ENCODE results near the gene IL19.

The IL19 gene

DNA sequence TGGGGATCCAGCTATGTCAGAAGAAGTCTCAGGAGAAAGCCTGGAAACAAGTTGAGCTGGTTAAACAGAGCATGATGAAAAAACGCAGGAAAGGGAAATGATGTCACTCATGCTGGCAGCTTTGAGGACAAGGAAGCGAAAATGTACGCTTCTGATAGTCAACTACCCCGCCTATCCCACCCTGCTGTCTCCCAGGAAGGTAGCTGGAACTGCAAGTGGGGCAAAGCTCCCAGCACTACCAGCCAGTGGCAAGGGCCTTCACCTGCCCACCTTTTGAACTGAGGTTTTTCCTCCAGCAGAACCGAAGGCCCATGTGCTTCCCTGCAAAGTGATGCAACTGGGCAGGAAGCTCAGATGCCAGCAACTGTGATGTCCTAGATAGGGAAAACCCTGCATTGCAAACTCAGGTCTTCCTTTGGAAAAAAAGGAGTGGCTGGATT lies 88.5 kb downstream of the IL19 start:
- no peak for DNase-seq (ENCODE audit: low read depth)

DNA sequence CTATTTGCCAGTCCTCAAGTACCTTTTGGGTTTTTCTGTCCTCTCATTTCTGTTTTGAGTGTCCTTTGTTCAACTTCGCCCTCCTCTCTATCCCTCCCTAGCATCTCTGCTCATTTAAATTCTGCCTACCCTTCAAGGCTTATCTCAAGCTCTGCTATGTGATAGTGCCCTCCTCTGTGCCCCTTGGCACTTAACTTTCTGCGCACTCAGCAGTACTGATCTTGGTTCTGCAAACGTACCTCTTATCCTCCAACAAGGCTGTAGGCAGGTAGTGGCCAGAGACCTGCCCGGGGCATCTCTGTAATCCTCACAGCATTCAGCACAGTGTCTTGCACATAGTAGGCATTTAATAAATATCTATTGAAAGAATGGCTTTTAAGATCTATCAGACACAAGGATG lies 89.6 kb downstream of the IL19 start:
- DNase-seq (ENCODE audit: low read depth): no peak

- no peak for DNase-seq (ENCODE audit: low read depth)
These were observed 92.7 kb downstream of the IL19 start for GRCh38 chr1:206863266-206863665.

GRCh38 chr1:206864939-206865671 lies 94.5 kb downstream of the IL19 start, which contains the start of gene IL20:
IL20 (plus strand) TSS chr1:206865623; CDS start chr1:206865853, 230 bp downstream.
- peak; percentile 75 for DNase-seq (ENCODE audit: low read depth)

DNA sequence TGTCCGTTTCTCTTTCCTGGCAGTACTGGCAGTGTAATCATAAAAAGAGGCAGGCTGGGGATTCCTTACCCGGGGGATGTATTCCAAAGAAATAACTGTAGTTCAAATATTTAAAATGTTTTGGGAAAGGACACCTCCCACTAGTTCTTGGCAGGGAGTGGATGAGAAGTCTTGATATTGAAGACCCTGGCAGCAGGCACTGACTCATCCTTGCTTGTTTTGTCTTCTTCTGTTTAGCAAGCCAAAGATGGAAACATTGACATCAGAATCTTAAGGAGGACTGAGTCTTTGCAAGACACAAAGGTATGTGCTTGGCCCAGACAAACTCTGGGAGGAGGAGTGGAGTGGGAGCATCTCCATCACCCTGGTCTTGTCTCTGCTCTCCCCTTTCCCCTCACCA lies 95.5 kb downstream of the IL19 start:
- DNase-seq (ENCODE audit: low read depth): no peak

DNA sequence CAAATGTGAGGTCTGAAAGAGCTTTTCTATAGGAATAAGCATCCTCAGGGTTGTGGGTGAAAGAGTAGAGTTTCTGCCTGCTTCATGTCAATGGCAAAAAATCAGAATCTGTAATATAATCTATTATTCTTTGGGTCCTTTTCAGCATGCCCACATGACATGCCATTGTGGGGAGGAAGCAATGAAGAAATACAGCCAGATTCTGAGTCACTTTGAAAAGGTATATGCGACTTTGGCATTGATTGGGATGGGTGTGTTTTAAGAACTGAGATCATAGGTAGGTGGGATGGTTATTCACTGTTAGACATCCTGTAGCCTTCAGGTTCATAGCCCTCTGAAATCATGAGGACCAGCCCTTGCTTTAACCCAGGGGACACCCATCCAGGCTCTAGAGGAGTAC lies 96.7 kb downstream of the IL19 start:
- DNase-seq (ENCODE audit: low read depth): no peak

DNA sequence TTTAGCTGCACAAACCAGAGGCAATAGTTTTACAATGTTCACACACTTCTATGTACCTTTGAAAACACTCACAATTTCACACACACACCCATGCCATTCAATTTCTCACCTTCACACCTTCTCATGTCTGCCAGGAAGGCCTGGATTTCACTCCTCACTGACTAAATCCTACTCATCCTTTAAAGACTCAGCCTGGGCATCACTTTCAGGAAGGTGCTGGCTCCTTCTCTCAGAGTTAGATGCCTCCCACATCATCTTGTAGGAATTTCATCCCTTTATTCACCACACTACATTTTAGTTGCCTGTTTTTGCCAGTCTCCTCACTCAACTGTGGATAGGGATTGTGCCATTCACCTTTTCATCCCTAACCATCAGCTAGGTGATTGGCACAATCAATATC lies 97.1 kb downstream of the IL19 start:
- DNase-seq (ENCODE audit: low read depth): no peak

GRCh38 chr1:206868264-206868663 lies 97.7 kb downstream of the IL19 start:
- DNase-seq (ENCODE audit: low read depth): no peak

GRCh38 chr1:206872139-206872538 lies 101.6 kb downstream of the IL19 start:
- no peak for DNase-seq (ENCODE audit: low read depth)

- no peak for DNase-seq (ENCODE audit: low read depth)
These were observed 103.1 kb downstream of the IL19 start for GRCh38 chr1:206873603-206874188.

- DNase-seq (ENCODE audit: low read depth): no peak
These were observed 105.3 kb downstream of the IL19 start for GRCh38 chr1:206875752-206876377.

- DNase-seq (ENCODE audit: low read depth): no peak
These were observed 107.9 kb downstream of the IL19 start for GRCh38 chr1:206878456-206878855.

- DNase-seq (ENCODE audit: low read depth): no peak
These were observed 109.7 kb downstream of the IL19 start for GRCh38 chr1:206880314-206880713.

DNA sequence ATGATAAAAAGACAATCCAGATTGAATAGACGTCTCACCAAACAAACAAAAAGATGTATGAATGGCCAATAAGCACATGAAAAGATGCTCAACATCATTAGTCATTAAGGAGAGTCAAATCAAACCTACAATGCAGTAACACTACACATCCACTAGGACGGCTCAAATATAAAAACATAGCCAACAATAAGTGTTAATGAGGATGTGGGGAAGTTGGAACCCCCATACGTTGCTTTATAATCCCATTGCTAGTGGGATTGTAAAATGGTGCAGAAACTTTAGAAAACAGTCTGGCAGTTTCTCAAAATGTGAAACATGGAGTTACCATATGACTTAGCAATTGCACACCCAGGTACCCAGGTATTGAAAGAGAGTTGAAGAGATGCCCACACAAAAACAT lies 112.0 kb downstream of the IL19 start:
- DNase-seq (ENCODE audit: low read depth): no peak

DNA sequence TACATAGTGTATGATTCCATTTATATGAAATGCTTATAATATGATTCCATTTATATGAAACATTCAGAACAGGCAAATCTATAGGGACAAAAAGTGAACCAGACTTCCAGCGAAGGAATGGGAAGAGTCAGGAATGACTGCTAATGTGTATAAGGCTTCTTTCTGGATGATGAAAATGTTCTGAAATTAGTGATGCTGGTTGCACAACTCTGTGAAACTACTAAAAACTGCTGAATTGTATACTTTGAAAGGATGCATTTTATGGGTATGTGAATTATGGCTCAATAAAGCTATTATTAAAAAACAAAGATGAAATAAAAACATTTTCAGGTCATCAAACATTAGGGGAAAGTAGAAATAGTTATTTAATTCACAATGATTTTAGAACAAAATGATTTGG lies 112.6 kb downstream of the IL19 start:
- DNase-seq (ENCODE audit: low read depth): no peak

- no peak for DNase-seq (ENCODE audit: low read depth)
These were observed 113.3 kb downstream of the IL19 start for GRCh38 chr1:206883876-206884275.

- DNase-seq (ENCODE audit: low read depth): no peak
These were observed 114.9 kb downstream of the IL19 start for GRCh38 chr1:206885341-206886060.

- DNase-seq (ENCODE audit: low read depth): no peak
These were observed 116.3 kb downstream of the IL19 start for GRCh38 chr1:206886831-206887230.

DNA sequence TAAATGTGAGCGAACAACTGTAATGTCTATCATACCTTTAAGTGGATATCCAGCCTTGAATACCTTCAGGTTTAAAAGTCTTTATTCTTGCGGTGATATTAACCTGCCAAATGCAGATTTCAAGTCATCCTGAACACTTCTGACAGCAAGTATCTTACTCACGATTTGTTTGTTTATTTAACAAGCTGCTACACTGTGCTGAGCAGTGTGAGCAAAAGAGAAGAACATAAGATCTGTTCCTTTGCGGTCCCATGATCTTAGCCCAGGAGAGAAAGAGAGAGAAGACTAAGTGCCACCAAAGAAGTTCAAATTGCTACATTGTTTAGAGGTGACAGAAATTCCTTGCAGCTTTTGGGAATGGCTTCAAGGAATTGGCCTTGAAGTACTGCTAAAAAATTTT lies 117.1 kb downstream of the IL19 start:
- DNase-seq (ENCODE audit: low read depth): no peak

DNA sequence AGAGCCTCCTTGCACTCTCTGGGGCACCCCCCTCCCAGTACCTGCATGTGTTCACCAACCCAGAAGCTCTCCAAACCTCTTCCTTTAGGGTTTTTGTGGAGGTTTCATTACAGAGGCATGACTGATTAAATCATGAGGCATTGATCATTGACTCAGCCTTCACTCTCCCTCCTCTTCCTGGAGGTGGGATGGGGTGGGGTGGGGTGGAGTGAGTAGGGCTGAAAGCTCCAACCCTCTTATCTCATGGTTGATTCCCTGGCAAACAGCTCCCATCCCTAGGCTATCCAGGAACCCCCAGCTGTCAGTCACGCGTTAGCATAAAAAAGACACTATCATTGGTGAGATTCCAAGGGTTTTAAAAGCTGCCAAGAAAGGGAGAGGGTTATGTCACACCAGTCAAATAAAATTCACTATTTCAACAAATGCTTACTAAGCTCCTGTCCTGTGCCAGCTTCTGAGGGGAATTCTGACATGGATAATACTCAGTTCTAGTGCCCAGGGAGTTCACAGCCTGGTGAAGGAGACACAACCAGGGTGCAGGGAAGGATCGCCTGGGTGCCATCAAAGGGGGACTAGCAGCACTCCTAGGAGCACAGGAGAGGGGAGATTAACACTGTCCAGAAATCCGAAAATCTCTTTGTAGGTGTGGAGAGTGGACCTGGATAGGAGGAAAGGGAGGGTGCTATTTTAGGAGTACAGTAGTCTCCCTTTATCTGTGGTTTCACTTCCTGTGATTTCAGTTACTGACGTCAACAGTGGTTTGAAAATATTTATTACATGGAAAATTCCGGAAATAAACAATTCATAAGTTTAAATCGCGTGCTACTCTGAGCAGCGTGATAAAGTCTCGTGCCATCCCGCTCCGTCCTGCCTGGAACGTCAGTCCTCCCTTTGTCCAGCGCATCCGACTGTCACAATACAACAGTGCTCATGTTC lies 119.8 kb downstream of the IL19 start:
- DNase-seq (ENCODE audit: low read depth): no peak

DNA sequence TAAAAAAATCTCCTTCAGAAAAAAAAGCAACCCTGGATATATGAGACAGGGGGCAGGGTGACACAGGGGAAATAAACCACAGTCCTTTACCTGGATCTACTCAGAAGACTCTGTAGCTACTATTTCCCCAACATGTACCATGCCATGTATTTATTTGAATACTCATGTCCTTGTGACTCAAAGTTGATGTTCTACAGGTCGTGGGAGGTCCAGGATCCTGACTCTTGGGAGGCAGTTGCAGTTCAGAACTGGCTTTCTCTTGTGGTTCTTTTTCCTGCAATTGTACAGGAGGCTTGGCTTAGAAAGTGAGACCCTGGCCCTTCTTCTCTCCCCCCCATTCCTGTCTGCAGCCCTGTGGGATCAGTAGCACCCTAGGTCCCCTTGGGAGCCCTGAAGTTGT lies 120.8 kb downstream of the IL19 start:
- no peak for DNase-seq (ENCODE audit: low read depth)

Measured in activated T-helper 9 cell treated with anti-CD3 and anti-CD28 coated beads, Interleukin-2, amount 50 U/mL, for 16 hours (primary cell).